GM08714 (cell line): Measurements from ENCODE around the gene SPPL2B.
"Not testable (repeated sequence)": the region's sequence is repeated elsewhere in the genome, so short reads cannot be mapped to it uniquely, and the experiment has no call there.

Source experiments
- H3K4me3 ChIP-seq: fragments of 200-500 bp; sonication (Bioruptor generic); 2 replicates; pipeline ENCODE4 v1.5.1; 2014; ENCODE audit warnings: mild to moderate bottlenecking, low read length, inconsistent platforms
- ZNF274 ChIP-seq: IDR thresholded peaks from 2 replicates; pipeline ENCODE4 v1.6.1; 2012; ENCODE audit warnings: mild to moderate bottlenecking, low read depth, low read length

Gene SPPL2B

DNA sequence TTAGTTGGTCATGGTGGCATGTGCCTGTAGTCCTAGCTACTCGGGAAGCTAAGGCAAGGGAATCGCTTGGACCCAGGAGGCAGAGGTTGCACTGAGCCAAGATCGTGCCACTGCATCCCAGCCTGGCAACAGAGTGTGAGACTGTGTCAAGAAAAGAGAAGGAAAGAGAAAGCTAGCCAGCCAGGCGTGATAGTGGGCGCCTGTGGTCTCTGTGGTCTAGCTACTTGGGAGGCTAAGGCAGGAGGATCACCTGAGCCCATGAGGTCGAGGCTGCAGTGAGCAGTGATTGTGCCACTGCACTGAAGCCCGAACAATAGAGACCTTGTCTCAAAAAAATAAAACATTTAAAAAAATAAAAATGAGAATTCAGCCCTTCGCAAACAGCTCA lies 65.6 kb downstream of the SPPL2B start:
- H3K4me3 ChIP-seq = peak overlapping the region; percentile 53; the same call in 1 of the 2 replicates
- TF ChIP-seq ZNF274 = no peak

DNA sequence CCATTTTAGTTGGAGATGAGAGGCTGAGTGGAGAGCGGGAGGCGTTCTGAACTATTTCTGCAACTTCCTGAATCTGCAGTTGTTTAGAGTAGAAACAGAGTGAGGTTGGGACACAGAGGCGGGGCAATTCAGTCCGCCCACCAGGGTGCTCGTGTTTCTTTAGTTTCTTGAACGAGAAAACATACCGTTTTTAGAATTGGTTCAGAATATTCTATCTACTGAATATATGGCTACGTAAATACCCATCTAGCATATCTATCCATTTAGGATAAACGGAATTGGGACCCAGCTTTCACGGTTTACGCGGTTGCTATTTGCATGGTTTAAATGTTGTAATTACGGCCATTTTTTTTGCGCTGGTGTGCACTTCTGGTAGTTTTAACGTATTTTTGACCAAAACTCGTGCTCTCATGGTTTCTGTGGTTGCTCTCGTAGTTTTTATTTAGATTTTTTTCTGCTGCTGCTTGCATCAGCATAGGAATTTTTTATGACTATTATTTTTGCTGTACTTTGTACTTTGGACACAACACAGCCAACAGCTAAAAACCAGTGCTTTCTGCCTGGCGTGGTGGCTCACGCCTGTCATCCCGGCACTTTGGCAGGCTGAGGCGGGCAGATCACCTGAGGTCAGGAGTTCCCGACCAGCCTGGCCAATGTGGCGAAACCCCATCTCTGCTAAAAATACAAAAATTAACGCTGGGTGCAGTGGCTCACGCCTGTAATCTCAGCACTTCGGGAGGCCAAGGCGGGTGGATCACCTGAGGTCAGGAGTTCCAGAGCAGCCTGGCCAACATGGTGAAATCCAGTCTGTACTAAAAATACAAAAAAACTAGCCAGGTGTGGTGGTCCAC lies 66.2 kb downstream of the SPPL2B start:
- no peak for TF ChIP-seq ZNF274
- H3K4me3 ChIP-seq = peak overlapping the region; percentile 53; the same call in 1 of the 2 replicates

GRCh38 chr19:2395293-2395829 lies 66.9 kb downstream of the SPPL2B start:
- H3K4me3 ChIP-seq = not testable (repeated sequence)

DNA sequence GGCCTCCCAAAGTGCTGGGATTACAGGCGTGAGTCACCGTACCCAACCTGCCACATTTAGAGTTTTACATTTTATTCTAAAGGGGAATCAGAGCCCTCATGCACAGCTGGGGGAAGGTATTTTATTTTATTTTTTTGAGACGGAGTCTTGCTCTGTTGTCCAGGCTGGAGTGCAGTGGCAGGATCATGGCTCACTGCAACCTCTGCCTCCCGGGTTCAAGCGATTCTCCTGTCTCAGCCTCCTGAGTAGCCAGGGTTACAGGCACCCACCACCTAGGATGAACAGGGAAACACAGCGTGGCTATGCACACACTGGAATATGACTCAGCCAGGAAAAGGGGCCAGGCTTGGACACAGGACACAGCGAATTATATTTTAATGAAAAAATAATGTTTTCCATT lies 68.7 kb downstream of the SPPL2B start:
- not testable (repeated sequence) for H3K4me3 ChIP-seq

GRCh38 chr19:2398735-2399305 lies 70.3 kb downstream of the SPPL2B start:
- TF ChIP-seq ZNF274 = no peak
- no peak overlapping the region for H3K4me3 ChIP-seq

GRCh38 chr19:2399582-2399981 lies 71.1 kb downstream of the SPPL2B start:
- H3K4me3 ChIP-seq = no peak overlapping the region
- TF ChIP-seq ZNF274 = no peak
